T follicular helper cell (primary cell): ENCODE data around the gene CFAP107.
"Not testable (repeated sequence)": the region's sequence is repeated elsewhere in the genome, so short reads cannot be mapped to it uniquely, and the experiment has no call there.

Source experiments
- DNase-seq: peaks from one replicate; pipeline ENCODE4 v3.0.0-alpha.2; 2020; ENCODE audit warnings: low read depth
- total RNA-seq, 2 experiments: gene quantifications; one replicate each; lab custom pipeline; 2026; lab: John Stamatoyannopoulos, UW

CFAP107 gene, protein sequence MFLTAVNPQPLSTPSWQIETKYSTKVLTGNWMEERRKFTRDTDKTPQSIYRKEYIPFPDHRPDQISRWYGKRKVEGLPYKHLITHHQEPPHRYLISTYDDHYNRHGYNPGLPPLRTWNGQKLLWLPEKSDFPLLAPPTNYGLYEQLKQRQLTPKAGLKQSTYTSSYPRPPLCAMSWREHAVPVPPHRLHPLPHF
- 0 reads per million in 2 experiments for total RNA-seq

DNA sequence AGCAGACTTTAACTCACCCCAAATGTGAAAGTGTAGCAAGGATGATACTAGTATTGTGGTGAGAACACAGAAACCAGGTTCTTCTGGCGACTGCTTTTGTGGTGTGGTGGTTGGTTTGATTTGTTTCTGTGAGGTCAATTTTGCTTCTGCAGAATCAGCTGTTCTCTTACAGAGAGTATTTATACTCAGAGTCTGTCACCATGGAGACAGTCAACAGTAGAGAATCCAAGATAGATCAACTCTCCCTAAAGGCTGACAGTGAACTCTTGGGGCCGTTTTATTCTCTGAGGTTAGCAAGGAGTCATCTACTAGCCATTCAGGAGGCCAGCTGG, at the start of gene CFAP107:
Gene CFAP107 (plus strand): TSS at position 209 of the 332 bp plus-strand sequence. CDS start 231 bp downstream, outside the sequence.
- no peak for DNase-seq

DNA sequence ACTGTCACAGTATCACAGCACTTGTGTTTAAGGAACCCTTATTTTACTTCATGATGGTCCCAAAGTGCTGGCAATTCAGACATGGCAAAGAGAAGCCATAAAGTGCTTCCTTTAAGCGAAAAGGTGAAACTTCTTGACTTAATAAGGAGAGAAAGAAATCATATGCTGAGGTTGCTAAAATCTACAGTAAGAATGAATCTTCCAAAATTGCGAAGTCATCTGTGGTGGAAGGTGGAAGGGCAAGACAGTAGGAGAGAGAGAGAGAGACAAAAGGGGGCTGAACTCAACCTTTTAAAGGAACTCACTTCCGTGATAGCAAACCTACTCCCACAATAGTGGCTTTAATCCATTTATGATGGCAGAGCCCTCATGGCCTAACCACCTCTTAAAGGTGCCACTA, 49.3 kb upstream of the CFAP107 start:
- DNase-seq: no peak

DNA sequence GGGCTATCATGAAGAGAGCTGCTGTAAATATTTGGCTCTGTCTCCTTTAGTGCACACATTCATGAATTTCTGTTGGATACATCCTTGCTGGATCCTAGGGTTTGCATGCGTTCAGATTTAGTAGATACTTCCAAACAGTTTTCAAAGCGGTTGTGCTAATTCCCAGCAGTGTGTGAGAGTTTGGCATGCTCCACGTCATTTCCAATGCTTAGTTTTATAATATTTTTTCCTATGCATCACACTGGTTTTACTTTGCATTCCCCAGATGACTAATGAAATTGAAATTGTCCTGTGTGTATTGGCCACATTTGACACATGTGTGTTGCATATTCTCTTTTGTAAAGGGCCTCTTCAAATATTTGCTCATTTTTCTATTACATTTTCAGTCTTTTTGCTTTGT, 48.6 kb upstream of the CFAP107 start:
- DNase-seq: no peak

DNA sequence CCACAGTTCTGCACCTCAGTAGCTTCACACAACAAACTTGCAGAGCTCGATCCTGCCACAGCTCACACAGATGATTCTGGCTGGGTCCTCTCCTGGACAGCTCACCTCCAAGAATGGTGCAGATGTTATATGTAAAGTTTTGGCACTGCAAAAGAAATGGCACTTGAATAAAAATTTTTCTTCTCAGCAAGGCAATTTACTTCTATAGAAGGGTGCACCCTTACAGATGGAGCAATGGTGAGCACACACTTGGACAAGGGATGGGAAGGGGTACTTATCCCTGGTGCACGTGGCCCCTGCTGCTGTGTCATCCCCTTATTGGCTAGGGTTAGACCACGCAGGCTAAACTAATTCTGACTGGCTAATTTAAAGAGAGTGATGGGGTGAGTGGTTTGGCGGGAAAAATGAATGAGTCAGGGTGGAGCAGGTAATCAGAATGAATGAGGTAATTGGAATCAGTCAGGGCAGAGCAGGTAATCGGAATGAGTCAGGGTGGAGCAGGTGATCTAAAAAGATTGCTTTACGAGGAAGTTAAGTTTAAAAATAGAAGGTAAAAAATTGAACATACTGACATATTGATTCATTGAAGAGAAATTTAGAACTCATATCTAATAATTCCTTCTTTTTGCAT, 42.1 kb upstream of the CFAP107 start:
- DNase-seq: no peak

DNA sequence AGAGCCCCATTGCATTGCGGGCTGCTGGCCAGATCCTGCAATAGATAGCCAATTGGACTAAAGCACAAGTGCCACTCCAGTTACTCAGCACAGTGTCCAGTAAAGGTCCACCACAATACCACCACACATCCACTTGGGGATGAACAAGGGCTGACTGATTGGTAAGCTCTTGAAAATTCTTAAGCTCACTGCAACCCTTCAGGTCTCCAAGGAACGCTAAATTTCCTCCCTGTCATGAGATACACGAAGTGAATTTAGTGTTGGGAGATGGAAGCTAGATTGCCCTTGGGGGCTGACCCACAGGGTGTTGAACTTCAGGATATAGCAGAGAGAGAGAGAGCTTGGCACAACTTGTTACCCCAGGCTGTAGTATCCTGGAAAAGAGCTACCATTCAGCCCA, 39.9 kb upstream of the CFAP107 start:
- no peak for DNase-seq

DNA sequence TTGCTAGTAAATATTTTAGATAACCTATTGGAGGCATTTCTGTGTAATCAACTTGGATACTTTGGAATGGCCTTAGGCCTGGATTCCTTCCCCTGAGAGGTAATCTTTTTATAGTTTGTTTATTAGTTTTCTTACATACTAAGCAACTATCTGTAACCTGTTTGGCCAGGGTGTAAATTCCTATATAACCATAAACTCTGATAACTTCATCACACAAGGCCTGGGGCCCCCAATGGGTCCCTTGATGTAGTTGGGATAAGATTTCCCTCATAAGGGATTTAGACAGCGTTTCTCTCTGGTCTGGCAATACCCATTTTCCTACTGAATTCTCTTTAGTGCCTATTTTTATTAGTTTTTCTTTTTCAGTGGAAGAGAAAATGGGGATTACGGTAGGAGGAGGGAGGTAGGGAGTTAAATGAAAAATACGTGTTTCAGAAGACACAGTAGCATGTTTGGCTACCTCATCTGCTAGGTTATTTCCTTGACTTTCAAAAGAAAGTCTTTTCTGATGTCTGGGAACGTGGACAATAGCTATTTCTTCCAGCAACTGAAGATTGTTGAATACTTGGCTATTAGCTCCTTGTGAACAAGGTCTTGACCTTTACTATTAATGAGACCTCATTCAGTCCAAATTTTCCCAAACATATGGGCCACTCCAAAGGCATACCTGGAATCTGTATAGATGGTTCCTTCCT, 37.5 kb upstream of the CFAP107 start:
- no peak for DNase-seq

DNA sequence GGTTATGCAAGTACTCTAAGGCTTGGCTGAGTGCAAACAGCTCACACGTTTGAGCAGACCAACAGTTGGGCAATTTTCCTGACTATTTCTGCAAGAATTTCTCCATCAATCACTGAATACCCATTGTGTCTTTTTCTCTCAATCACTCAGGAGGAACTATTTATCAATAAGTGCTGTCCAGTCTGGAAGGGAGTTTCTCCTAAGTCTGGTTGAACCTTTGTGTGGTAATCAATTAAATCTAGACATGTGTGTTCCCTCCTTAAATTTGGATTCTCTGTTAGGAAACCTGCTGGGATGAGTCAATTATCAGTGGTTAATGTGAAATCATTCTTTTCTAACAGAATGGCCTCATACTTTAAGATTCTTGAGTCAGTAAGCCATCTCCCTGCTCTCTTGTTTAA, 36.9 kb upstream of the CFAP107 start:
- no peak for DNase-seq

DNA sequence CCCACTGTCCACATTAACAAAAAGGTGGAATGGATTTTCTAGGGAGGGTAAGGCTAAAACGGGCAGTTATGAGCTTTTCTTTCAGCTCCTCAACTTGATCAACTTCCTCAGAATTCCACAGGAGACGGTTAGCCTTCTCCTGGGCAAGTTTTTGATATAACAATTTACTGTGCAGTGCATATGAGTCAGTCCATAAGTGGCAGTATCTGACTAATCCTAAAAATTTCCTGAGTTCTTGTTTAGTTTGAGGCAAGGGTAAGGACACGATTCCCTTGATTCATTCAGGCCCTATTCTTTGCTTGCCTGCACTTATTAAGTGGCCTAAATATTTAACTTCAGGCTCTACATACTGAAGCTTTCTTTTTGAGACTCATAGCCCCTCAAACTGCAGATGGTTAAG, 36.3 kb upstream of the CFAP107 start:
- no peak for DNase-seq

DNA sequence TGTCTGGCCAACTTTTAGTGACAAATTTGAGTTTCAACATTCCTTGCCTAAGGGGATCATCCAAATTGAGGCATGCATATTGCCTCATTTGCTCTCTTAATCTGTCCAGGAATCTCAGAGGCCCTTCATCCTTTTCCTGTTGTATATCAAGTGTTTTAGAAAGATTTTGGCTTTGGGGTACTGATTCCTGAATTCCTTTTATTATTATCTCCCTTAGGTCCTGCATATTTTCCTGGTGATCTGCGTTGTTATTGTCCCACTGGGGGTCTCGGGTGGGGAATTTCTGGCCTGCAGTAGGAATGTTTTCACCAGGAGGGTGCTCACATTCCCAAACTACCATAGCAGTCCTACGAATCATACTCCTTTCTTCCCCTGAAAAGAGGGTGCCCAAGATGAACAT, 34.5 kb upstream of the CFAP107 start:
- DNase-seq: no peak

DNA sequence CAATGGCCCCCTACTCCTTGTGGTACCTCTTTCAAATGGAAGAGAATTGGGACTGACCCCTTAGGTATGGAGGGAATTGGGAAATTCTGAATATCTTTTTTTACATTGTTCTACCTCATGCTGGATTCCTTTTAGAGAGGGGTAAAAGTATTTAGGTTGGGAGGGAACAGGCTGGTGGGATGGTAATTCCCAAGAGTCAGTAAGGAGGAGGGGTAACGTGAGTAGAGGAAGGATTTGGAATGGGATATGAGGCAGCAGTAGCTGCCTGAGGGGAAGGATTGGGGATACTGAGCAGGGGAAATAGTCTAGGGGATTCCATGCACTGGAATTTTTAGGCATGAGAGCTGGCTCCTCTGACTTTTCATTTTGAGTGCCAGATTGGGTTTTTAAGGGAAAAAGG, 33.9 kb upstream of the CFAP107 start:
- no peak for DNase-seq

DNA sequence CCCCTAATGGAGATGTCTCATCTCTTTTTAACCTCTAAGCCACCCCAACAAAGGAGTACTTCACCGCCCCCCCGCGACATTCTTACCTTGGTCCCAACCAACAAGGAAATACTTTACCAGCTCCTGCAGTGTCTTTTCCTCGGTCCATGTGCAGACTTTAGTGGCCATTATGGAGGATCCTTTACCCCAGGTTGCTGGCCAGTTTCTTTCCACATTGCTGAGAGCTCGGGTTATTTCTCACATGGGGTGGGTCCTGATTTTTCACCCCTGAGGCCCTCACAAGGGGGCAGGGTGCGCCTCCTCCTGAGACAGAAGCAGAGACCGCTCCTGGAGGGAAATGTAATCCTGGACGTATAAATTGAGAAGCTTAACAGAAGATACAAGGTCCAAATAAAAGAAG, 33.1 kb upstream of the CFAP107 start:
- no peak for DNase-seq

DNA sequence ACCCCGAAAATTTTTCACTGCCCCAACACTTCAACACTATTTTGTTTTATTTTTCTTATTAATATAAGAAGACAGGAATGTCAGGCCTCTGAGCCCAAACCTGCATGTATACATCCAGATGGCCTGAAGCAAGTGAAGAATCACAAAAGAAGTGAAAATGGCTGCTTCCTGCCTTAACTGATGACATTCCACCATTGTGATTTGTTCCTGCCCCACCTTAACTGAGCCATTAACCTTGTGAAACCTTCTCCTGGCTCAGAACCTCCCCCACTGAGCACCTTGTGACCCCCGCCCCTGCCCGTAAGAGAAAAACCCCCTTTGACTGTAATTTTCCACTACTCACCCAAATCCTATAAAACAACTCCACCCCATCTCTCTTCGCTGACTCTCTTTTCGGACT, 32.3 kb upstream of the CFAP107 start:
- not testable (repeated sequence) for DNase-seq

DNA sequence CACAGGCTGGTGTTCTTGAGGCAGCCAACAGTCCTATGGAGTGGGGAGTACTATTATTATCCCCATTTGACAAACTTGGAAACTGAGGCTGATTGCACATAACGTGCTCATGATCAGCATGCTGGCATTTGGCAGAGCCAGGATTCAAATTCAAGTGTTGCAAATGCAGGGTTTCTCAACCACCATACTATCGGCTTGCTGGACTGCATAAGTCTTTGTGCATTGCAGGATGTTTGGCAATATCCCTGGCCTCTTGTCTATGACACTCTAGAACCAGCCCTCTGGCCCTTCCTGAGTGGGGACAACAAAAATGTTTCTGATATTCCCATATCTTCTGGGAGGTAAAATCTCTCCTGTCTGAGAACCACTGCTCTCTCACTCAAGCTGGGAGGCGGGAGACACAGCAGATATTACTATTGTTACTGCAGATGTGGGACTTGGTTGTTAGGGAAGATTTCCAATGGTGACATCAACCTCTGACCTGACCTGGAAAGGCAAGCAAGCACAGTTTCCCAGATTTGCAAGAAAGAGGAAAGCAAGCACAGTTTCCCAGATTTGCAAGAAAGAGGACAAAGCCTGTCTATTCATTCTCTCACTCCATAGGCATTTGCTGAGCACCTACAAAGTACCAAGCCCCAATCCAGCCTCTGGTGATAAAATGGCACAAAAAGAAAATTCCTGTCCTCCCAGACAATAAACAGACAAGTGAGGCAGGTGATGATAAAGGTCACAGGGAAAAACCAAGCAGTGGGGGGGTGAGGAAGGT, 31.1 kb upstream of the CFAP107 start:
- no peak for DNase-seq

DNA sequence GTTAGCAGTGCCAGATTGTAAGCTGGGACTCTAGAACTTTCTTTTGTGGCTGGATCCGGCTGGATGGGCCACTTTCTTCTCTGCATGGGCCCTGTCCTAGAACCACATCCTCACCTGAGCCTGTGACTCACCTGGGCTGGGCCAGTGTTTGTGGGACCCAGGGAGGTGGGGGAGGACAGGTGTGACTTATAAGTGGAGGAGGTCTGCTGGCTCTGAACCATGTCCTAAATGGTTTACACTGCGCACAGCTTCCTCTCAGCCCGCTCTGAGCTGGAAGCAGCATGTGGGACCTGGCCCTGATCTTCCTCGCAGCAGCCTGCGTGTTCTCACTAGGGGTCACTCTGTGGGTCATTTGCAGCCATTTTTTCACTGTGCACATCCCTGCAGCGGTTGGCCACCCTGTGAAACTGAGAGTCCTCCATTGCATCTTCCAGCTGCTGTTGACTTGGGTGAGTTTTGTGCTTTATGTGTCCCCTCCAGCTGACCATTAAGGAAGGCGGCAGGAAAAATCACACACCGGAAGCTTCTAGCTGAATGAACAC, 30.0 kb upstream of the CFAP107 start, which contains the start of gene AADACL3:
Gene AADACL3 (plus strand): TSS at position 215 of the 542 bp plus-strand sequence. CDS start 67 bp downstream, at position 282.
- DNase-seq: no peak

DNA sequence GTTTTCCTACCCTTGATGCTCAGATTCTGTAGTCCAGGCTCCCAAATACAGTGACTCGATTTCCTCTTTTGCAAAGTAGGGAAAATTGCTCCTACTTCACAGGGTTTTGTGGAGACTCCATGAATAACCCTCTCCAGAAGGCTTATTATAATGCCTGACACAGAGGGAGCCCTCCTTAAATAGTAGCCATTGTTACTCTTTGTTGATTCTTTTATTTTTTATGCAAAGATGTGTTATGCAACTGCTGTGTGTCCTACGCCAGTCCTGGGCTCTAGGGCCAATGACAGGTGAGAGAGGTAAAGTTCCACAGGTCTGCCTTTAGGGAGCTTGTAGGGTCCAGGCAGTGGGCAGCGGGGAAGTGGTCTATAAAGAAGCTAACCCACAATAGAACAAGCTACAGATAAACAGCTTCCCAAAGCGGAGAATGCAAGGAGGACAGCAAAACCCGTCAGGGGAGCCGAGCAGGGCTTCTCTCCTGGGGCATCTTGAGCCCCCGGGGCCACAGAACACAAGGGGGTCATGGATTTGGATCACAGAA, 28.6 kb upstream of the CFAP107 start:
- no peak for DNase-seq

DNA sequence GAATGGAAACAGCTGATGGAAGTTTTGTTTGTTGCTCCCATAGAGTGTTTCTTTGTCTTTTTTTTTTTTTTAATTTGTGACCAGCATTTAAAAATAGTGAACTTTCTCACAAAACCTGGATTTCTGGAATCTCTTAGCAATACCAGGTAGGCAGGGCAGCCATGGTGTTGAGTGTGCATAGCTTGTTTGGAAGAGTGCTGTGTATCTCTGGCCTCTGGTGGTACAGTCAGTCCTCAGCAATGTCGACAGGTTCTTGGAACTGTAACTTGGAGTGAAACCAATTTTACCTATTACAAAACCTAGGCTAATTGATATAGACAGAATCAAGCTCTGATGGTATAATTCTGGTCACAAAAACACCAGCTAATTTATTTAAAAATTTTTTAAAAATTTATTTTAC, 23.4 kb upstream of the CFAP107 start:
- no peak for DNase-seq

DNA sequence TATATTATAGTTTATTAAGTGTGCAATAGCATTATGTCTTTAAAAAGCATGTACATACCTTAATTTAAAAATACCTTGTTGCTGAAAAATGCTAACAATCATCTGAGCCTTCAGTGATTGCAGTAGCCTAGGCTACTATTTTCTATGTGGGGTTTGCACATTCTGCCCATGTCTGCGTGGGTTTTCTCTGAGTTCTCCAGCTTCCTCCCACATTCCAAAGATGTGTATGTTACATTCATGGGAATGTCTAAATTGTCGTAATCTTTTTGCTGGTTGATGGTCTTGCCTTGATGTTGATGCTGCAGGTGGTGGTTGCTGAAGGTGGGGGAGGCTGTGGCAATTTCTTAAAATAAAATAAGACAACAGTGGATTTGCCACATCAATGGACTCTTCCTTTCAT, 17.6 kb upstream of the CFAP107 start:
- no peak for DNase-seq

DNA sequence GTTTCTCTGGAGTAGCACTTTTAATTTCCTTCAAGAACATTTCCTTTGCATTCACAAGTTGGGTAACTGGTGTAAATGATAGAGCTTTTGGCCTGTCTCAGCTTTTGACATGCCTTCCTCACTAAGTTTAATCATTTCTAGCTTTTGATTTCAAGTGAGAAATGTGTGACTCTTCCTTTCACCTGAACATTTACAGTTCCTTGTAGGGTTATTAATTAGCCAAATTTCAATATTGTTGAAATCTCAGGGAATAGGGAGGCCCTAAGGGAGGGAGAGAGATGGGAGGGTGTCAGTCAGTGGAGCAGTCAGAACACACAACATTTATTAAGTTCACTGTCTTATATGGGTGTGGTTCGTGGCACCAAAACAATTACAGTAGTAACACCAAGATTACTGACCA, 15.8 kb upstream of the CFAP107 start:
- no peak for DNase-seq

DNA sequence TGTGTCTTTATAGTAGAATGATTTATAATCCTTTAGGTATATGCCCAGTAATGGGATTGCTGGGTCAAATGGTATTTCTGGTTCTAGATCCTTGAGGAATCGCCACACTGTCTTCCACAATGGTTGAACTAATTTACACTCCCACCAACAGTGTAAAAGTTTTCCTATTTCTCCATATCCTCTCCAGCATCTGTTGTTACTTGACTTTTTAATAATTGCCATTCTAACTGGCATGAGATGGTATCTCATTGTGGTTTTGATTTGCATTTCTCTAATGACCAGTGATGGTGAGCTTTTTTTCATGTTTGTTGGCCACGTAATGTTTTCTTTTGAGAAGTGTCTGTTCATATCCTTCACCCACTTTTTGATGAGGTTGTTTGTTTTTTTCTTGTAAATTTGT, 14.9 kb upstream of the CFAP107 start:
- DNase-seq: not testable (repeated sequence)

DNA sequence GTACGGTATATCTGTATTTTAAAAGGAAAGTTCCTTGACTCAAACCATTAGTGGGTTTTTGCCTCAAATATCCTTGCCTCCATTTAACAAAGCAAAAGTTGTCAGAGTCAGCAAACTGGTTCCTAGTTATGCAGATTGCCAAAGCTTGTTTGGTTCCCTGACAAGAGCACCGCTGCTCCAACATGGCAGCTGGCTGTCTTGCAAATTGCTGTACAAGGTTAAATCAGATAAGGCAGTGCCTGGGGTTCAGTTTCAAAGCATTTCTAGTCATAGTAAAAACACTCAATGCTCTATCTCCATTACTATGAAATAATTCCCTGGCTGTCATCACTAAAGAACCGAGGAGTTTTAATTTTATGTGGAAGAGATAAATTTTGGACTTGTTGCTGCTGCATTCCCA, 11.3 kb upstream of the CFAP107 start:
- DNase-seq: no peak

DNA sequence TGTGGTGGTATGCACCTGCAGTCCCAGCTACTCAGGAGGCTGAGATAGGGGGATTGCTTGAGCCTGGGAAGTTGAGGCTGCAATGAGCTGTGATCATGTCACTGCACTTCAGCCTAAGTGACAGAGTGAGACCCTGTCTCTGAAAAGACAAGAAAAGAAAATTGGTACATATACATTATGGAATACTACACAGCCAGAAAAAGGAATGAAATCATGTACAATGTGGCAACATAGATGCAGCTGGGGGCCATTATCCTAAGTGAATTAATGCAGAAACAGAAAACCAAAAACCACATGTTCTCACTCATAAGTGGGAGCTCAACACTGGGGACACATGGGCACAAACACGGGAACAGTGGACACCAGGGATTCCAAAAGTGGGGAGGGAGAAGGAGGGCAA, 7.1 kb upstream of the CFAP107 start:
- DNase-seq: no peak

DNA sequence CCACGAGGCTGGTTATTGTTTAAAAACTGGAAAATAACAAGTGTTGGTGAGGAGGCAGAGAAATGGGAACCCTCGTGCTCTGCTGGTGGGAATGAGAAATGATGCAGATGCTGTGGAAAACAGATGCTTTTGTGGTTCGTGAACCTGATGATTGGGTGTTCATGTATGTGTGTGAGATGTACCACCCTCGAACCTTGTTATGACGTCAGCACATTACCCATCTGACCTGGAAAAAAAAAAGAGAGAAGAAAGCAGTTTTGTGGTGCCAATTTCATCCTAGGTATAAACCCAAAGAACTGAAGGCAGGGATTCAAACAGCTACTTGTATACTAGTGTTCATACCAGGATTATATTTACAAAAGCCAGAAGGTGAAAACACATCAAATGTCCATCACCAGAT, 6.4 kb upstream of the CFAP107 start:
- no peak for DNase-seq
